Measurements from ENCODE around the gene BACH2.

BACH2 gene

GRCh38 chr6:89963391-89963790, 333.3 kb downstream of the BACH2 start:
- no peak overlapping the region for H3K27ac ChIP-seq
- TF ChIP-seq ZFX (IDR thresholded peaks at IDR 0.05) (no peak), CTCF (conservative IDR thresholded peaks at IDR 0.05) (no peak)

- TF ChIP-seq CTCF (conservative IDR thresholded peaks at IDR 0.05), result no peak
- no peak for TF ChIP-seq ZFX (IDR thresholded peaks at IDR 0.05)
- no peak overlapping the region for H3K27ac ChIP-seq
Observed at GRCh38 chr6:89961481-89961880, 335.2 kb downstream of the BACH2 start.

- no peak overlapping the region for H3K27ac ChIP-seq
- no peak for TF ChIP-seq CTCF (conservative IDR thresholded peaks at IDR 0.05)
- no peak for TF ChIP-seq ZFX (IDR thresholded peaks at IDR 0.05)
Observed at GRCh38 chr6:89959883-89960282, 336.8 kb downstream of the BACH2 start.

GRCh38 chr6:89956182-89956581, 340.5 kb downstream of the BACH2 start:
- TF ChIP-seq CTCF (conservative IDR thresholded peaks at IDR 0.05) (no peak), ZFX (IDR thresholded peaks at IDR 0.05) (no peak)
- H3K27ac ChIP-seq, result no peak overlapping the region

GRCh38 chr6:89955364-89955763, 341.3 kb downstream of the BACH2 start:
- no peak overlapping the region for H3K27ac ChIP-seq
- TF ChIP-seq CTCF (conservative IDR thresholded peaks at IDR 0.05) (no peak), ZFX (IDR thresholded peaks at IDR 0.05) (no peak)

- TF ChIP-seq CTCF (conservative IDR thresholded peaks at IDR 0.05) (no peak), ZFX (IDR thresholded peaks at IDR 0.05) (no peak)
- H3K27ac ChIP-seq, result no peak overlapping the region
Observed at GRCh38 chr6:89954721-89955148, 341.9 kb downstream of the BACH2 start.

- no peak for TF ChIP-seq CTCF (conservative IDR thresholded peaks at IDR 0.05)
- TF ChIP-seq ZFX (IDR thresholded peaks at IDR 0.05), result no peak
- no peak overlapping the region for H3K27ac ChIP-seq
Observed at GRCh38 chr6:89952686-89953085, 344.0 kb downstream of the BACH2 start.

Data from C4-2B (cell line).